ENCODE measurements around the gene LRRIQ1. TPM values are rescaled to one million over a fixed set of nuclear protein-coding genes. Genes with fewer than 3 reads are reported as not detected.

The LRRIQ1 gene
- total RNA-seq, 1 experiment from 2014 or later, result 0.70 TPM

- H3K9me3 Mint-ChIP-seq (ENCODE audit: unreplicated experiment), result no peaks in the 10 kb centered on the region
- no peak for DNase-seq (ENCODE audit: unreplicated experiment)
- intact Hi-C loops (cut with micrococcal nuclease), result no loop called here
- H3K36me3 Mint-ChIP-seq (ENCODE audit: insufficient read depth, unreplicated experiment), result no peaks in the 10 kb centered on the region
- no peaks in the 10 kb centered on the region for H3K4me1 Mint-ChIP-seq (ENCODE audit: insufficient read depth, unreplicated experiment)
- ChIA-PET CTCF (interaction anchor here (0.6 kb wide), 1 partner anchor 1402 kb away, joined by 4 read pairs; no protein-coding TSS in a partner anchor), POLR2A (interaction anchor here (0.6 kb wide), 1 partner anchor 374 kb away, joined by 3 read pairs; no protein-coding TSS in a partner anchor)
- H3K4me3 Mint-ChIP-seq (ENCODE audit: unreplicated experiment), result no peak overlapping the region
- no peaks in the 10 kb centered on the region for H3K27me3 Mint-ChIP-seq (ENCODE audit: insufficient read depth, unreplicated experiment)
- BruUV-seq (replicated peaks), result no TSS peak
- H3K27ac Mint-ChIP-seq (ENCODE audit: low read depth, unreplicated experiment), result no peak overlapping the region
- TF ChIP-seq, protein P1, sequence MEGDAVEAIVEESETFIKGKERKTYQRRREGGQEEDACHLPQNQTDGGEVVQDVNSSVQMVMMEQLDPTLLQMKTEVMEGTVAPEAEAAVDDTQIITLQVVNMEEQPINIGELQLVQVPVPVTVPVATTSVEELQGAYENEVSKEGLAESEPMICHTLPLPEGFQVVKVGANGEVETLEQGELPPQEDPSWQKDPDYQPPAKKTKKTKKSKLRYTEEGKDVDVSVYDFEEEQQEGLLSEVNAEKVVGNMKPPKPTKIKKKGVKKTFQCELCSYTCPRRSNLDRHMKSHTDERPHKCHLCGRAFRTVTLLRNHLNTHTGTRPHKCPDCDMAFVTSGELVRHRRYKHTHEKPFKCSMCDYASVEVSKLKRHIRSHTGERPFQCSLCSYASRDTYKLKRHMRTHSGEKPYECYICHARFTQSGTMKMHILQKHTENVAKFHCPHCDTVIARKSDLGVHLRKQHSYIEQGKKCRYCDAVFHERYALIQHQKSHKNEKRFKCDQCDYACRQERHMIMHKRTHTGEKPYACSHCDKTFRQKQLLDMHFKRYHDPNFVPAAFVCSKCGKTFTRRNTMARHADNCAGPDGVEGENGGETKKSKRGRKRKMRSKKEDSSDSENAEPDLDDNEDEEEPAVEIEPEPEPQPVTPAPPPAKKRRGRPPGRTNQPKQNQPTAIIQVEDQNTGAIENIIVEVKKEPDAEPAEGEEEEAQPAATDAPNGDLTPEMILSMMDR (IDR thresholded peaks at IDR 0.05; ENCODE audit: unreplicated experiment), result no peak
Measured at GRCh38 chr12:85280984-85281630, 245.0 kb downstream of the LRRIQ1 start.

- H3K27me3 Mint-ChIP-seq (ENCODE audit: insufficient read depth, unreplicated experiment), result no peaks in the 10 kb centered on the region
- TF ChIP-seq, protein P1 (IDR thresholded peaks at IDR 0.05; ENCODE audit: unreplicated experiment), result no peak
- H3K36me3 Mint-ChIP-seq (ENCODE audit: insufficient read depth, unreplicated experiment), result no peaks in the 10 kb centered on the region
- DNase-seq (ENCODE audit: unreplicated experiment), result no peak
- CTCF ChIA-PET, result interaction anchor here (0.6 to 0.7 kb wide), 2 partner anchors 143 to 1403 kb away, joined by 3 to 4 read pairs; no protein-coding TSS in a partner anchor
- H3K4me1 Mint-ChIP-seq (ENCODE audit: insufficient read depth, unreplicated experiment), result no peaks in the 10 kb centered on the region
- no peak overlapping the region for H3K27ac Mint-ChIP-seq (ENCODE audit: low read depth, unreplicated experiment)
- H3K9me3 Mint-ChIP-seq (ENCODE audit: unreplicated experiment), result no peaks in the 10 kb centered on the region
- BruUV-seq (replicated peaks), result no TSS peak
- intact Hi-C loops (cut with micrococcal nuclease), result no loop called here
- no peak overlapping the region for H3K4me3 Mint-ChIP-seq (ENCODE audit: unreplicated experiment)
- POLR2A ChIA-PET, result no interaction called here
Measured at GRCh38 chr12:85281636-85282312, 245.6 kb downstream of the LRRIQ1 start.

GRCh38 chr12:85283560-85283959 is 247.4 kb downstream of the LRRIQ1 start:
- H3K36me3 Mint-ChIP-seq (ENCODE audit: insufficient read depth, unreplicated experiment), result no peaks in the 10 kb centered on the region
- CTCF ChIA-PET, result no interaction called here
- no peaks in the 10 kb centered on the region for H3K27me3 Mint-ChIP-seq (ENCODE audit: insufficient read depth, unreplicated experiment)
- no peak overlapping the region for H3K4me3 Mint-ChIP-seq (ENCODE audit: unreplicated experiment)
- no peak overlapping the region for H3K27ac Mint-ChIP-seq (ENCODE audit: low read depth, unreplicated experiment)
- H3K4me1 Mint-ChIP-seq (ENCODE audit: insufficient read depth, unreplicated experiment), result no peaks in the 10 kb centered on the region
- no peak for DNase-seq (ENCODE audit: unreplicated experiment)
- BruUV-seq (replicated peaks), result no TSS peak
- intact Hi-C loops (cut with micrococcal nuclease), result no loop called here
- TF ChIP-seq, protein P1 (IDR thresholded peaks at IDR 0.05; ENCODE audit: unreplicated experiment), result no peak
- no peaks in the 10 kb centered on the region for H3K9me3 Mint-ChIP-seq (ENCODE audit: unreplicated experiment)
- POLR2A ChIA-PET, result no interaction called here

Other genes with a start within 250 kb of the LRRIQ1 start
- 94.0 and 96.3 TPM in 2 replicates for gene SLC6A15, start 123.6 kb upstream of the LRRIQ1 start, total RNA-seq (2022)
- 0.63 and 1.1 TPM in 2 replicates for gene TSPAN19, start 74 bp upstream of the LRRIQ1 start, total RNA-seq (2022)
- not detected in 2 replicates for gene ALX1, start 243.9 kb downstream of the LRRIQ1 start, total RNA-seq (2022)

Measured in MCF 10A (cell line).